B cell (primary cell): ENCODE measurements around the gene TSC2. TPM values are rescaled to one million over a fixed set of nuclear protein-coding genes. Genes with fewer than 3 reads are reported as not detected.
"Not testable (repeated sequence)": the region's sequence is repeated elsewhere in the genome, so short reads cannot be mapped to it uniquely, and the experiment has no call there.

ENCODE experiments used
- ATAC-seq: fragments of 200-7000 bp; cut with Tn5 transposase; one replicate; pipeline ENCODE4 v1.10.0; 2021; ENCODE audit warnings: low read depth, mild to moderate bottlenecking, moderate number of reproducible peaks, moderate library complexity
- CTCF ChIA-PET: fragments of 350-600 bp; sonication (Branson Sonifier 250); formaldehyde crosslinking; loops from one replicate; lab custom pipeline; 2021; ENCODE audit warnings: antibody characterized with exemption, inconsistent platforms; lab: Charles Lee
- POLR2A ChIA-PET: fragments of 350-600 bp; sonication (Branson Sonifier 250); formaldehyde crosslinking; loops from one replicate; lab custom pipeline; 2021; ENCODE audit warnings: antibody characterized with exemption; lab: Charles Lee
- DNase-seq: peaks from one replicate; pipeline ENCODE4 v3.0.0; 2013
- H2AFZ ChIP-seq: 2 replicates; pipeline ENCODE4 v1.6.1; 2012; ENCODE audit warnings: mild to moderate bottlenecking, low read depth, low read length; ENCODE audit not compliant: insufficient read depth, poor library complexity, severe bottlenecking
- H3K27ac ChIP-seq, 2 donors: 1 replicate in 1 of 2; 2 replicates in 1 of 2; pipeline ENCODE4 v1.5.1; 2012 to 2013; ENCODE audit warnings: low read length in 2 of 2, mild to moderate bottlenecking in 2 of 2, moderate library complexity in 1 of 2
- H3K27me3 ChIP-seq, 4 experiments: fragments of 200-600 bp in 1 of 4; sonication (generic) in 1 of 4; replicated peaks in 1 of 4; 1 replicate in 2 of 4; 2 replicates in 2 of 4; pipeline versions ENCODE4 v1.6.1 to v1.7.0; 2013 to 2016; ENCODE audit warnings: low read length in 3 of 4, mild to moderate bottlenecking in 2 of 4, mixed read lengths in 1 of 4, moderate library complexity in 1 of 4; ENCODE audit not compliant: insufficient read depth in 4 of 4, control insufficient read depth in 3 of 4; ENCODE audit errors: control extremely low read depth in 1 of 4
- H3K36me3 ChIP-seq, 2 experiments: replicated peaks in 1 of 2; 1 replicate in 1 of 2; 2 replicates in 1 of 2; pipeline versions ENCODE4 v1.6.1 to v1.7.1; 2013; ENCODE audit warnings: low read length in 1 of 2; ENCODE audit not compliant: insufficient read depth in 2 of 2, control insufficient read depth in 1 of 2; ENCODE audit errors: control extremely low read depth in 1 of 2, extremely low read depth in 1 of 2
- H3K4me1 ChIP-seq, 2 donors: fragments of 200-600 bp in 1 of 2; sonication (generic) in 1 of 2; 1 replicate in 1 of 2; 2 replicates in 1 of 2; pipeline versions ENCODE4 v1.5.1 to v1.6.1; 2013 to 2017; ENCODE audit warnings: low read length in 2 of 2; ENCODE audit not compliant: control insufficient read depth in 2 of 2, insufficient read depth in 2 of 2
- H3K4me2 ChIP-seq: replicated peaks from 2 replicates; pipeline ENCODE3; 2012; ENCODE audit warnings: mild to moderate bottlenecking, low read depth, low read length; ENCODE audit not compliant: poor library complexity, severe bottlenecking
- H3K4me3 ChIP-seq, 5 experiments: fragments of 200-600 bp in 1 of 5; sonication (generic) in 1 of 5; 1 replicate in 3 of 5; 2 replicates in 2 of 5; pipeline versions ENCODE4 v1.5.1 to v1.7.0; 2011 to 2016; ENCODE audit warnings: low read length in 4 of 5, mild to moderate bottlenecking in 4 of 5, low read depth in 2 of 5, control low read depth in 1 of 5, moderate library complexity in 1 of 5; ENCODE audit not compliant: insufficient read depth in 1 of 5; ENCODE audit errors: control extremely low read depth in 1 of 5, extremely low read depth in 1 of 5
- H3K79me2 ChIP-seq: fragments of 200-600 bp; sonication (generic); one replicate; pipeline ENCODE4 v1.6.0; 2016; ENCODE audit warnings: low read length; ENCODE audit not compliant: control insufficient read depth, insufficient read depth
- H3K9ac ChIP-seq: fragments of 200-600 bp; sonication (generic); 2 replicates; pipeline ENCODE4 v1.6.1; 2017; ENCODE audit warnings: mild to moderate bottlenecking, low read length, moderate library complexity
- H3K9me3 ChIP-seq, 3 donors: one replicate each; pipeline versions ENCODE4 v1.6.1 to v1.7.1; 2013; ENCODE audit warnings: low read length in 2 of 3; ENCODE audit not compliant: control insufficient read depth in 2 of 3, insufficient read depth in 1 of 3; ENCODE audit errors: control extremely low read depth in 1 of 3
- H4K20me1 ChIP-seq: 2 replicates; pipeline ENCODE4 v1.6.0; 2012; ENCODE audit warnings: mild to moderate bottlenecking, low read length; ENCODE audit not compliant: insufficient read depth, control insufficient read depth, poor library complexity, severe bottlenecking
- H3K27ac Mint-ChIP-seq: one replicate; pipeline ENCODE4 v1.8.0; 2021; ENCODE audit warnings: mixed read lengths
- H3K27me3 Mint-ChIP-seq: one replicate; pipeline ENCODE4 v1.8.0; 2021; ENCODE audit warnings: mixed read lengths
- H3K4me1 Mint-ChIP-seq: one replicate; pipeline ENCODE4 v1.8.0; 2021; ENCODE audit warnings: mixed read lengths
- H3K4me3 Mint-ChIP-seq: one replicate; pipeline ENCODE4 v1.8.0; 2021; ENCODE audit warnings: mixed read lengths
- H3K9me3 Mint-ChIP-seq: one replicate; pipeline ENCODE4 v1.8.0; 2022; ENCODE audit warnings: mixed read lengths; ENCODE audit not compliant: insufficient read depth
- CTCF ChIP-seq: fragments of 200-600 bp; IDR thresholded peaks from one replicate; pipeline ENCODE4 v1.8.0; 2022; ENCODE audit warnings: antibody characterized with exemption, mild to moderate bottlenecking
- EZH2 ChIP-seq: IDR thresholded peaks from 2 replicates; pipeline ENCODE4 v1.6.1; 2012; ENCODE audit warnings: borderline replicate concordance, low read depth, mild to moderate bottlenecking, moderate library complexity, low read length; ENCODE audit not compliant: insufficient read depth, poor library complexity, severe bottlenecking
- WGBS: methylation state at CpG from one replicate; pipeline ENCODE4 v1.1.5; 2013; ENCODE audit warnings: missing lambda C conversion rate; ENCODE audit not compliant: insufficient coverage; 5-methylcytosine and 5-hydroxymethylcytosine counted together
- intact Hi-C: fragments of 100-400 bp; cut with micrococcal nuclease; formaldehyde crosslinking; loops from one replicate; pipeline ENCODE4 v1.10.0; 2022
- polyA plus RNA-seq: library from polyadenylated mRNA; depleted of rRNA; stranded (reverse); fragments of >200 nt; gene quantifications from 2 replicates; pipeline ENCODE4 v1.2.3, GENCODE V29; 2012
- total RNA-seq, 2 donors: library from RNA; stranded (reverse); fragments of 120-200 nt in 1 of 2; gene quantifications; 1 replicate in 1 of 2; 2 replicates in 1 of 2; pipeline versions ENCODE4 v1.2.3 to v1.2.4, GENCODE V29; 2013 to 2022

TSC2 gene
- total and polyA plus RNA-seq, 2 donors (not counting 1 experiment from before 2014, with no cell fraction given): 128 to 194 TPM

DNA sequence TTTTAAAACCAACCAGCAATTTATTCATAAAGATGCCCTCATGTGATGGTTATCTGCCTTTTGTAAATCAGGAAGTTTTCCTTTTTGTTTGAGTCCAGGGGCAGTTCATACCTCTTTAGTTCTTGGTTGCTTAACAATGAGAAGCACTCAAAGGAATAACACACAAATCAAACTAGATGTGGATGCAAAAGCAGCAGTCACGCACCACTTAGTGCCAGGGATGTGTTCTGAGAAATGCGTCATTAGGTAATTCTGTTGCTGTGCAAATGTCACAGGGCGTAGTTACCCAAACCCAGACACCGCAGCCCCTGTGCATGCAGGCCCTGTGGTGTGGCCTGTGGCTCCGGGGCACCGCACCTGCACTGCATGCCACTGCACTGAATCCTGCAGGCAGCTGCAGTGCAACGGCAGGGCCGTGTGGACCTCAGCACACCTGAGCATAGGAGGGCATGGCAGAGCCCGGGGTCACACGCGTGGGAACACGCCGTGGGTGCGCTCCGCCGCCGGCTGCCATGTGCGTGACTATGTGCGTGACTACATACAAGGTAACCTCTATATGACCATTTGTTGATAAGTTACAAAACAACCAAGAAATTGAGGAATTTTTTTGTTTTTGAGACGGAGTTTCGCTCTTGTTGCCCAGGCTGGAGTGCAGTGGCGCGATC lies 48.3 kb downstream of the TSC2 start:
- Histone ChIP-seq H3K27me3 (no peaks in the 10 kb centered on the region), H3K9ac (no peak overlapping the region), H3K36me3 (peaks cover 0 to 9% of the 10 kb centered on the region in 2 experiments), H3K9me3 (no peaks in the 10 kb centered on the region), H3K27ac (no peak overlapping the region), H3K4me2 (no peak overlapping the region), H4K20me1 (no peaks in the 10 kb centered on the region), H2AFZ (no peak overlapping the region), H3K79me2 (no peaks in the 10 kb centered on the region), H3K4me3 (no peak overlapping the region), H3K4me1 (no peaks in the 10 kb centered on the region)
- no peak overlapping the region for H3K27ac Mint-ChIP-seq
- POLR2A ChIA-PET: no interaction called here
- TF ChIP-seq EZH2: no peak
- TF ChIP-seq CTCF: no peak
- no peak for ATAC-seq
- CTCF ChIA-PET: no interaction called here
- intact Hi-C loops: no loop called here
- H3K9me3 Mint-ChIP-seq: no peaks in the 10 kb centered on the region
- no peak overlapping the region for H3K4me3 Mint-ChIP-seq
- whole genome bisulfite sequencing: 98% methylated on average over 11 of the region's 23 CpGs
- no peaks in the 10 kb centered on the region for H3K4me1 Mint-ChIP-seq
- H3K27me3 Mint-ChIP-seq: no peaks in the 10 kb centered on the region
- no peak for DNase-seq

- WGBS: 93% methylated on average over 8 of the region's 25 CpGs
- Histone ChIP-seq H3K27me3 (no peaks in the 10 kb centered on the region), H3K9me3 (no peaks in the 10 kb centered on the region), H3K4me3 (no peak overlapping the region), H4K20me1 (no peaks in the 10 kb centered on the region), H3K4me1 (no peaks in the 10 kb centered on the region), H3K36me3 (peaks cover 0 to 9% of the 10 kb centered on the region in 2 experiments), H2AFZ (no peak overlapping the region), H3K9ac (no peak overlapping the region), H3K27ac (no peak overlapping the region), H3K4me2 (no peak overlapping the region), H3K79me2 (no peaks in the 10 kb centered on the region)
- DNase-seq (no peak), ATAC-seq (no peak)
- CTCF ChIA-PET: no interaction called here
- H3K27ac Mint-ChIP-seq: no peak overlapping the region
- intact Hi-C loops: no loop called here
- H3K27me3 Mint-ChIP-seq: no peaks in the 10 kb centered on the region
- no peaks in the 10 kb centered on the region for H3K4me1 Mint-ChIP-seq
- no peaks in the 10 kb centered on the region for H3K9me3 Mint-ChIP-seq
- H3K4me3 Mint-ChIP-seq: no peak overlapping the region
- POLR2A ChIA-PET: no interaction called here
- TF ChIP-seq EZH2 (no peak), CTCF (no peak)
Measured at GRCh38 chr16:2096853-2097595, 49.2 kb downstream of the TSC2 start.

DNA sequence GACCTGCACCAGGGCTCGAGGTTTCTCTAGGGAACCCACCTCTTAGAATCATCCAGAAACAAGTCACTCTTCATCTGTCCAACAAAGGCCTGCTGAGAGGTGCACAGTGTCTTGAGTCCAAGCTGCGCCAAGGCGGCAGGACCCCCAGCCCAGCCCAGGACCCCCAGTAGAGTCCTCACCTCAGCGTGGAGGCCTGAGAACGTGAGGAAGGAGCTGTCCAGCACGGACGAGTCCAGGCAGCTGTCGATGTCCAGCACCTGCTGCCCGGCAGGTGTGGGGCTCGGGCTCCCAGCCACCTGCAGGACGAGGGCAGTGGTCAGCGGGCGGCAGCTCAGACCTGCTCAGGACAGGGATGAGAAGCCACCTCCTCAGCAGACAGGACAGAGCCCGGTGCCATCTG lies 49.9 kb downstream of the TSC2 start:
- H3K4me1 Mint-ChIP-seq, intact Hi-C loops, H3K27ac ChIP-seq, H3K27ac Mint-ChIP-seq, H3K79me2 ChIP-seq, H3K4me3 Mint-ChIP-seq, H2AFZ ChIP-seq, H3K9me3 ChIP-seq, H3K4me2 ChIP-seq, H3K27me3 Mint-ChIP-seq, POLR2A ChIA-PET, H3K27me3 ChIP-seq, ATAC-seq, H3K36me3 ChIP-seq, H3K4me1 ChIP-seq, CTCF ChIA-PET, H3K9ac ChIP-seq, H4K20me1 ChIP-seq, H3K9me3 Mint-ChIP-seq, H3K4me3 ChIP-seq, DNase-seq: not testable (repeated sequence)
- 100% methylated on average over 3 of the region's 14 CpGs for WGBS
